HCT116 (cell line): ENCODE measurements around the gene PPP1R1C. TPM values are rescaled to one million over a fixed set of nuclear protein-coding genes. Genes with fewer than 3 reads are reported as not detected.

Experiments used
- ATAC-seq: fragments of 200-7000 bp; cut with Tn5 transposase; 2 replicates; pipeline ENCODE4 v1.9.1; 2020; ENCODE audit warnings: mild to moderate bottlenecking, moderate library complexity
- BruUV-seq: library from RNA; stranded (reverse); fragments of 400-500 nt; replicated peaks from 2 replicates; lab custom pipeline; 2021; lab: Mats Ljungman, UMichigan
- CTCF ChIA-PET: fragments of 300-600 bp; sonication (Branson Sonifier 250); formaldehyde crosslinking; loops from one replicate; lab custom pipeline; 2021; ENCODE audit warnings: antibody characterized with exemption; lab: Charles Lee
- POLR2A ChIA-PET: fragments of 300-600, 350-600 bp; sonication (Branson Sonifier 250); formaldehyde crosslinking; loops from one replicate; lab custom pipeline; 2021; ENCODE audit warnings: antibody characterized with exemption; lab: Charles Lee
- RAD21 ChIA-PET, 2 experiments: fragments of 300-600 bp; sonication (Branson Sonifier 250); formaldehyde crosslinking; loops; one replicate each; lab custom pipeline; 2023; ENCODE audit warnings: low total read pairs in 2 of 2; ENCODE audit not compliant: uncharacterized antibody in 2 of 2, unreplicated experiment in 2 of 2, low non-redundant PET in 1 of 2; lab: Charles Lee
- DNase-seq: peaks from one replicate; pipeline ENCODE4 v3.0.0-alpha.2; 2010; ENCODE audit warnings: low read depth, low spot score
- H2AFZ ChIP-seq: fragments of 200-600 bp; shearing (Covaris generic), sonication (generic); 2 replicates; pipeline ENCODE4 v1.6.1; 2017; ENCODE audit warnings: low read depth, mixed run types, mixed read lengths, antibody characterized with exemption, low read length; ENCODE audit not compliant: poor library complexity, severe bottlenecking
- H3K27ac ChIP-seq: 2 replicates; pipeline ENCODE4 v1.5.1; 2012; ENCODE audit warnings: low read depth, low read length
- H3K27me3 ChIP-seq: fragments of 200-600 bp; sonication (generic); 2 replicates; pipeline ENCODE4 v1.6.1; 2016; ENCODE audit warnings: mixed run types, low read length, mixed read lengths; ENCODE audit not compliant: insufficient read depth
- H3K36me3 ChIP-seq, 2 experiments: fragments of 200-500 bp in 1 of 2; fragments of 200-600 bp in 1 of 2; sonication (Bioruptor generic) in 1 of 2; sonication (generic) in 1 of 2; 2 replicates each; pipeline versions ENCODE4 v1.5.1 to v1.6.1; 2014 to 2016; ENCODE audit warnings: low read length in 2 of 2, inconsistent platforms in 1 of 2, mixed read lengths in 1 of 2, mixed run types in 1 of 2; ENCODE audit not compliant: insufficient read depth in 2 of 2, control insufficient read depth in 1 of 2
- H3K4me1 ChIP-seq, 2 experiments: fragments of 200-600 bp in 1 of 2; sonication (generic) in 1 of 2; 2 replicates each; pipeline versions ENCODE4 v1.5.1 to v1.6.1; 2012 to 2017; ENCODE audit warnings: low read length in 2 of 2, inconsistent platforms in 1 of 2, mild to moderate bottlenecking in 1 of 2, mixed read lengths in 1 of 2, mixed run types in 1 of 2, moderate library complexity in 1 of 2; ENCODE audit not compliant: insufficient read depth in 2 of 2, control insufficient read depth in 1 of 2
- H3K4me2 ChIP-seq: fragments of 200-600 bp; sonication (generic); 2 replicates; pipeline ENCODE4 v1.6.1; 2017; ENCODE audit warnings: mixed run types, low read length, mixed read lengths
- H3K4me3 ChIP-seq, 2 experiments: fragments of 200-600 bp in 1 of 2; sonication (generic) in 1 of 2; replicated peaks in 1 of 2; 2 replicates each; pipeline ENCODE4 v1.5.1; 2011 to 2016; ENCODE audit warnings: low read length in 2 of 2, control low read depth in 1 of 2, low read depth in 1 of 2, mild to moderate bottlenecking in 1 of 2, mixed read lengths in 1 of 2, mixed run types in 1 of 2
- H3K79me2 ChIP-seq: fragments of 200-600 bp; sonication (generic); 2 replicates; pipeline ENCODE4 v1.6.1; 2017; ENCODE audit warnings: mild to moderate bottlenecking, mixed run types, low read length, moderate library complexity, mixed read lengths; ENCODE audit not compliant: insufficient read depth
- H3K9ac ChIP-seq: fragments of 200-600 bp; sonication (generic); 2 replicates; pipeline ENCODE4 v1.6.1; 2016; ENCODE audit warnings: low read length, mixed read lengths
- H3K9me2 ChIP-seq: fragments of 200-600 bp; sonication (generic), shearing (Covaris generic); 2 replicates; pipeline ENCODE4 v1.6.1; 2017; ENCODE audit warnings: mixed run types, mild to moderate bottlenecking, moderate library complexity; ENCODE audit not compliant: insufficient read depth
- H3K9me3 ChIP-seq, 2 experiments: fragments of 200-500 bp in 1 of 2; fragments of 200-600 bp in 1 of 2; sonication (Bioruptor generic) in 1 of 2; sonication (generic) in 1 of 2; 2 replicates each; pipeline ENCODE4 v1.6.1; 2014 to 2017; ENCODE audit warnings: low read length in 2 of 2, mixed read lengths in 2 of 2, inconsistent platforms in 1 of 2, low read depth in 1 of 2, mild to moderate bottlenecking in 1 of 2, mixed run types in 1 of 2, moderate library complexity in 1 of 2; ENCODE audit not compliant: control insufficient read depth in 1 of 2, insufficient read depth in 1 of 2
- H4K20me1 ChIP-seq: fragments of 200-600 bp; sonication (generic), shearing (Covaris generic); 2 replicates; pipeline ENCODE4 v1.6.1; 2017; ENCODE audit warnings: mixed run types, mild to moderate bottlenecking, moderate library complexity; ENCODE audit not compliant: insufficient read depth
- ATF3 ChIP-seq: IDR thresholded peaks from 2 replicates; pipeline ENCODE4 v1.6.1; 2012
- CBX3 ChIP-seq: IDR thresholded peaks from 2 replicates; pipeline ENCODE4 v1.6.1; 2012; ENCODE audit warnings: low read depth
- EGR1 ChIP-seq: IDR thresholded peaks from 2 replicates; pipeline ENCODE4 v1.6.1; 2012; ENCODE audit warnings: low read depth
- RAD21 ChIP-seq: IDR thresholded peaks from 2 replicates; pipeline ENCODE4 v1.6.1; 2012; ENCODE audit warnings: low read depth, mild to moderate bottlenecking
- SIN3A ChIP-seq: IDR thresholded peaks from 2 replicates; pipeline ENCODE4 v1.6.1; 2012; ENCODE audit warnings: low read depth
- SP1 ChIP-seq: IDR thresholded peaks from 2 replicates; pipeline ENCODE4 v1.6.1; 2012; ENCODE audit warnings: low read depth
- SRF ChIP-seq: IDR thresholded peaks from 2 replicates; pipeline ENCODE4 v1.6.1; 2012; ENCODE audit warnings: low read depth
- ZNF274 ChIP-seq: fragments of 200-500 bp; sonication (Bioruptor generic); IDR thresholded peaks from 2 replicates; pipeline ENCODE4 v1.6.1; 2014; ENCODE audit warnings: mild to moderate bottlenecking, low read depth, low read length, inconsistent platforms
- intact Hi-C: fragments of 100-400 bp; cut with micrococcal nuclease; formaldehyde crosslinking; loops from 2 replicates; pipeline ENCODE4 v1.10.0; 2022
- total RNA-seq: library from RNA; stranded (reverse); gene quantifications from one replicate; pipeline ENCODE4 v1.2.1, GENCODE V29; 2021; ENCODE audit not compliant: unreplicated experiment

The PPP1R1C gene
- total RNA-seq, 1 experiment from 2014 or later: 17.8 TPM

GRCh38 chr2:182067393-182067792 is 81.7 kb downstream of the PPP1R1C start:
- no TSS peak for BruUV-seq
- Histone ChIP-seq H3K27ac (no peak overlapping the region), H3K36me3 (no peaks in the 10 kb centered on the region), H3K4me3 (no peak overlapping the region), H3K9me2 (no peaks in the 10 kb centered on the region), H3K79me2 (no peaks in the 10 kb centered on the region), H2AFZ (no peak overlapping the region), H4K20me1 (no peaks in the 10 kb centered on the region), H3K9ac (no peak overlapping the region), H3K4me1 (peaks cover 12 to 17% of the 10 kb centered on the region in 2 experiments), H3K4me2 (no peak overlapping the region), H3K27me3 (no peaks in the 10 kb centered on the region), H3K9me3 (no peaks in the 10 kb centered on the region)
- DNase-seq (no peak), ATAC-seq (no peak)
- intact Hi-C loops: no loop called here
- RAD21 ChIA-PET: no interaction called here
- POLR2A ChIA-PET: interaction anchor here (0.6 kb wide), 1 partner anchor 8 kb away, joined by 3 read pairs; no protein-coding TSS in a partner anchor
- TF ChIP-seq EGR1: no peak
- no peak for TF ChIP-seq SRF
- no peak for TF ChIP-seq ZNF274
- CTCF ChIA-PET: no interaction called here

GRCh38 chr2:182068811-182069210 is 83.2 kb downstream of the PPP1R1C start:
- no peak overlapping the region for H3K27ac ChIP-seq

More at GRCh38 chr2:182068811-182069210, 83.2 kb downstream of the PPP1R1C start:
- Histone ChIP-seq H3K9me3 (no peaks in the 10 kb centered on the region), H3K4me3 (no peak overlapping the region), H3K9ac (no peak overlapping the region), H3K4me1 (peaks cover 15 to 17% of the 10 kb centered on the region in 2 experiments), H3K27me3 (no peaks in the 10 kb centered on the region), H2AFZ (no peak overlapping the region), H3K9me2 (no peaks in the 10 kb centered on the region), H3K4me2 (no peak overlapping the region), H3K36me3 (no peaks in the 10 kb centered on the region), H4K20me1 (no peaks in the 10 kb centered on the region), H3K79me2 (no peaks in the 10 kb centered on the region)
- no TSS peak for BruUV-seq
- RAD21 ChIA-PET: no interaction called here
- POLR2A ChIA-PET: no interaction called here
- intact Hi-C loops: no loop called here
- TF ChIP-seq ATF3: no peak
- no peak for TF ChIP-seq RAD21
- TF ChIP-seq SIN3A: no peak
- no peak for TF ChIP-seq SP1
- TF ChIP-seq SRF: no peak
- TF ChIP-seq CBX3: no peak
- DNase-seq: no peak
- no peak for ATAC-seq
- CTCF ChIA-PET: no interaction called here
